Measurements from ENCODE around the gene MAPT. TPM values are rescaled to one million over a fixed set of nuclear protein-coding genes. Genes with fewer than 3 reads are reported as not detected.

Gene MAPT
- total and polyA plus RNA-seq, 2 experiments from 2014 or later: 0.37 to 0.71 TPM

DNA sequence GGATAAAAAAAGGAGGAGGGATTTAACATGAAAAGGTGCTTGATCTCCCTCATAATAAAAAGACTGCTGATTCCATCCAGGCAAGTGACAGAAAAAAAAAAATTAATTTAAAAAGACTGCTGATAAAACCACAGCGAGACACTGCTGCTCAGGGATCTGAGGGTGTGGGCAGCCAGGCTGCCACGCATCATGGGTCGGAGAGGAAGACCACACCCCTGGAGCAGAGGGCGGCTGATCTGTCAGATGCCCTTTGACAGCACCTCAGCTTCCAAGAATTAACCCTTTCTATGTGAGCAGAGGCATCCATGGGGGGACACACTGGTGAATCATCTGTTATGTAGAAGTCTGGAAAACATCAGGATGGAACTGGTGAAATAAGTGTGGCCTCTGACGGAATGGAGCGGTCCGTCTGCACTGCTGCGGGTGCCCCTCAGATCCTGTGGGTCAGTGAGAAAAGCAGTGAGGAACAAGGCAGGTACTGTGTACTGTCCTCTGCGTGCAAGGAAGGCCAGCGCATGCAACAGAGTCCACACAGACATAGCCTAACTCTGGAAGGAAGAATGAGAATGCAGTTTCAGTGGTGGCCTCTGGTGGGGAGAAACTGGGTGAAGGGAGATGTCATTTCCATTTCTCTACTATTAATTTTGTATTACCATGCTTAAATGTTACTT, 19.8 kb downstream of the MAPT start:
- H2AFZ ChIP-seq: no peak overlapping the region
- H3K27me3 ChIP-seq: peaks cover 9% of the 10 kb centered on the region
- TF ChIP-seq, protein P1, sequence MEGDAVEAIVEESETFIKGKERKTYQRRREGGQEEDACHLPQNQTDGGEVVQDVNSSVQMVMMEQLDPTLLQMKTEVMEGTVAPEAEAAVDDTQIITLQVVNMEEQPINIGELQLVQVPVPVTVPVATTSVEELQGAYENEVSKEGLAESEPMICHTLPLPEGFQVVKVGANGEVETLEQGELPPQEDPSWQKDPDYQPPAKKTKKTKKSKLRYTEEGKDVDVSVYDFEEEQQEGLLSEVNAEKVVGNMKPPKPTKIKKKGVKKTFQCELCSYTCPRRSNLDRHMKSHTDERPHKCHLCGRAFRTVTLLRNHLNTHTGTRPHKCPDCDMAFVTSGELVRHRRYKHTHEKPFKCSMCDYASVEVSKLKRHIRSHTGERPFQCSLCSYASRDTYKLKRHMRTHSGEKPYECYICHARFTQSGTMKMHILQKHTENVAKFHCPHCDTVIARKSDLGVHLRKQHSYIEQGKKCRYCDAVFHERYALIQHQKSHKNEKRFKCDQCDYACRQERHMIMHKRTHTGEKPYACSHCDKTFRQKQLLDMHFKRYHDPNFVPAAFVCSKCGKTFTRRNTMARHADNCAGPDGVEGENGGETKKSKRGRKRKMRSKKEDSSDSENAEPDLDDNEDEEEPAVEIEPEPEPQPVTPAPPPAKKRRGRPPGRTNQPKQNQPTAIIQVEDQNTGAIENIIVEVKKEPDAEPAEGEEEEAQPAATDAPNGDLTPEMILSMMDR (IDR thresholded peaks at IDR 0.05; ENCODE audit: poor library complexity): no peak
- no peak for TF ChIP-seq EZH2 (IDR thresholded peaks at IDR 0.05; ENCODE audit: borderline replicate concordance)
- no peak for TF ChIP-seq EZH2phosphoT487 (IDR thresholded peaks at IDR 0.05; ENCODE audit: low read depth, severe bottlenecking, unreplicated experiment)
- H3K4me3 ChIP-seq: no peak overlapping the region
- no peaks in the 10 kb centered on the region for H3K4me1 ChIP-seq (ENCODE audit: insufficient read depth)
- H3K4me2 ChIP-seq: no peak overlapping the region
- no peaks in the 10 kb centered on the region for H4K20me1 ChIP-seq (ENCODE audit: insufficient read depth, poor library complexity, severe bottlenecking)
- no peak for DNase-seq (ENCODE audit: low spot score)
- 51% methylated on average over 10 of the region's 10 CpGs for WGBS (ENCODE audit: low lambda C conversion rate, missing lambda C conversion rate)
- no peaks in the 10 kb centered on the region for H3K9me2 ChIP-seq (replicated peaks; ENCODE audit: insufficient read depth)
- no peaks in the 10 kb centered on the region for H3K9me3 ChIP-seq (ENCODE audit: low read depth)
- H3K36me3 ChIP-seq (replicated peaks; ENCODE audit: insufficient read depth, low read depth): no peaks in the 10 kb centered on the region
- no peak overlapping the region for H3K27ac ChIP-seq
- H3K79me2 ChIP-seq: no peaks in the 10 kb centered on the region

DNA sequence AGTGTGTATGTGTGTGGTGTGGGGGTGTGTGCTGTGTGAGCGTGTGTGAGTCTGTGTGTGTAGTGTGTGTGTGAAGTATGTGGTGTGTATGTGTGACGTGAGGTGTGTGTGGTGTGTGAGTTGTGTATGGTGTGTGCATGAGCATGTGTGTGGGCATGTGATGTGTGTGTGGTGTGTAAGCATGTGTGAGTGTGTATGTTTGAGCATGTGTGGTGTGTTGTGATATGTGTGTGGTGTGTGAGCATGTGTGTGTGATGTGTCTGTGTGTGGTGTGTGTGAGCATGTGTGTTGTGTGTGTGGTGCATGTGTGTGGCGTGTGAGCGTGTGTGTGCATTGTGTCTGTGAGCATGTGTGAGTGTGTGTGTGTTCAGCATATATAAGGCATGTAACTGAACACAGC, 20.9 kb downstream of the MAPT start:
- Histone ChIP-seq H3K27me3 (peaks cover 9% of the 10 kb centered on the region), H3K4me1 (ENCODE audit: insufficient read depth) (no peaks in the 10 kb centered on the region), H3K79me2 (no peaks in the 10 kb centered on the region), H4K20me1 (ENCODE audit: insufficient read depth, poor library complexity, severe bottlenecking) (no peaks in the 10 kb centered on the region), H3K4me2 (no peak overlapping the region), H3K9me2 (replicated peaks; ENCODE audit: insufficient read depth) (no peaks in the 10 kb centered on the region), H3K4me3 (no peak overlapping the region), H2AFZ (no peak overlapping the region), H3K36me3 (replicated peaks; ENCODE audit: insufficient read depth, low read depth) (no peaks in the 10 kb centered on the region), H3K9me3 (ENCODE audit: low read depth) (no peaks in the 10 kb centered on the region), H3K27ac (no peak overlapping the region)
- TF ChIP-seq EZH2 (IDR thresholded peaks at IDR 0.05; ENCODE audit: borderline replicate concordance) (no peak), EZH2phosphoT487 (IDR thresholded peaks at IDR 0.05; ENCODE audit: low read depth, severe bottlenecking, unreplicated experiment) (no peak)
- TF ChIP-seq, protein P1 (IDR thresholded peaks at IDR 0.05; ENCODE audit: poor library complexity): no peak
- WGBS (ENCODE audit: low lambda C conversion rate, missing lambda C conversion rate): 75% methylated on average over 4 of the region's 4 CpGs
- no peak for DNase-seq (ENCODE audit: low spot score)

DNA sequence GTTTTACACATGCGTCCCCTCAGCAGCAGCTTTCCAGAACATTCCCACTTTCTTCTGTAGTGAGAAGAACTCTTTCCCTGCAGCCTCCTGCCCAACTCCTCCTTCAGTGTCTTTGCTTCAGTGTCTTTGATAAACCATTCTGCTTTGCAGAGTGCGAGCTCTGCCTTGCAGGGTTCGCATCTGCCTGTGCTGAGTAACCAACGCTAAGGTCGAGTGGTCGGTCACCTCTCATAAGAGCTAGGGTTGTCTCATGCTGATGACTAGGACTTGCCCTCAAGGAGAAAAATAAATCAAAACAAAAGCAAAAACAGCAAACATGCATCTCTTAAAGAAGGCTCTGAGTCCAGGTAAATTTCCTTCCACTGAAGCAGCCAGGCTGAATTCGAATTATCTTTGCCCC, 22.7 kb downstream of the MAPT start:
- DNase-seq (ENCODE audit: low spot score): no peak
- Histone ChIP-seq H2AFZ (no peak overlapping the region), H3K4me1 (ENCODE audit: insufficient read depth) (no peaks in the 10 kb centered on the region), H3K36me3 (replicated peaks; ENCODE audit: insufficient read depth, low read depth) (no peaks in the 10 kb centered on the region), H3K27me3 (peaks cover 9% of the 10 kb centered on the region), H3K4me3 (no peak overlapping the region), H4K20me1 (ENCODE audit: insufficient read depth, poor library complexity, severe bottlenecking) (no peaks in the 10 kb centered on the region), H3K9me3 (ENCODE audit: low read depth) (no peaks in the 10 kb centered on the region), H3K4me2 (no peak overlapping the region), H3K79me2 (no peaks in the 10 kb centered on the region), H3K9me2 (replicated peaks; ENCODE audit: insufficient read depth) (no peaks in the 10 kb centered on the region), H3K27ac (no peak overlapping the region)
- TF ChIP-seq EZH2 (IDR thresholded peaks at IDR 0.05; ENCODE audit: borderline replicate concordance) (no peak), EZH2phosphoT487 (IDR thresholded peaks at IDR 0.05; ENCODE audit: low read depth, severe bottlenecking, unreplicated experiment) (no peak)
- TF ChIP-seq, protein P1 (IDR thresholded peaks at IDR 0.05; ENCODE audit: poor library complexity): no peak
- WGBS (ENCODE audit: low lambda C conversion rate, missing lambda C conversion rate): 73% methylated on average over 7 of the region's 7 CpGs
